Jurkat, Clone E6-1 (cell line): ENCODE measurements around the gene NPHP4.

Source experiments
- DNase-seq: peaks from one replicate; pipeline ENCODE4 v3.0.0-alpha.2; 2011; ENCODE audit warnings: low read depth, low spot score
- H3K4me3 ChIP-seq: 2 replicates; pipeline ENCODE4 v1.5.1; 2011; ENCODE audit warnings: mild to moderate bottlenecking, low read length, control low read depth, moderate library complexity

Gene NPHP4

GRCh38 chr1:5814046-5814619, 178.1 kb downstream of the NPHP4 start:
- no peak for DNase-seq
- H3K4me3 ChIP-seq, result no peak overlapping the region

- no peak for DNase-seq
- H3K4me3 ChIP-seq, result no peak overlapping the region
Measured at GRCh38 chr1:5813480-5813879, 178.7 kb downstream of the NPHP4 start.
